HG03432 (cell line): ENCODE results near the gene DNMT3L.
A peak's percentile ranks its signal among the peaks of the same experiment; 100 is the strongest.
"Not testable (repeated sequence)": the region's sequence is repeated elsewhere in the genome, so short reads cannot be mapped to it uniquely, and the experiment has no call there.

Experiments used
- ATAC-seq: cut with Tn5 transposase; IDR thresholded peaks from one replicate; pipeline ENCODE4 v1.9.1; 2021; ENCODE audit warnings: mild to moderate bottlenecking, moderate library complexity; ENCODE audit not compliant: unreplicated experiment

The DNMT3L gene

DNA sequence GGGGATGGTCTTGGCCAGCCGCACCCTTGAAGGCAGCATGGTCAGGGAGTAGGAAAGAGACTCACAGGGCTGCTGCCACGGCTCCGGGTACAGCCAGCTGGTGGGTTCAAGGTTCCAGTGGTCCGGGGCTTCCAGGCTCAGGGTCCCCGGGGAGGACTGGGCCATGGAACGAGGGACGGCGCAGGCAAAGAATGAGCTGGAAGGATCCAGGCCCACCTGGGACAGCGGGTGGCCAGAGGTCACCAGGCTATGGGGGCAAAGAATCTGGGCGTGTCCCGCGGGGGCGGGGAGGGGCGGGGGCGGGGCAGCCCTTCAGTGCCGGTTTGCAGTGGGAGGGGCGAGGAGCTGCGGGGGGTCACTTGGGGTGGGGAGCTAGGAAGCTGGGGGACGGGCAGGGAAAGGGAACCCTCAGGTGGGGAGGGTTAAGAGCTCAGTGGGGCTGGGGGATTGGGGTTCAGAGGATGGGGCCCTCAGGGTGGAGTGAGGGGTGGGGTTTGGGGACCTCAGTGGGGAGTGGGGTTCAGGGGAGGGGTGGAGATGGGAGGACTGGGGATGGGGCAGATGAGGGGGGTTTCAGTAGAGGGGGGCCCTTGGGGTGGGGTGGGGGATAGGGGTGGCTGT is at the start of gene DNMT3L:
TSS of gene DNMT3L (minus strand) at position 223 of the 621 bp plus-strand sequence. CDS start 638 bp downstream, outside the sequence.
- ATAC-seq, result no peak

GRCh38 chr21:44310628-44311507 is 49.2 kb upstream of the DNMT3L start:
- no peak for ATAC-seq

DNA sequence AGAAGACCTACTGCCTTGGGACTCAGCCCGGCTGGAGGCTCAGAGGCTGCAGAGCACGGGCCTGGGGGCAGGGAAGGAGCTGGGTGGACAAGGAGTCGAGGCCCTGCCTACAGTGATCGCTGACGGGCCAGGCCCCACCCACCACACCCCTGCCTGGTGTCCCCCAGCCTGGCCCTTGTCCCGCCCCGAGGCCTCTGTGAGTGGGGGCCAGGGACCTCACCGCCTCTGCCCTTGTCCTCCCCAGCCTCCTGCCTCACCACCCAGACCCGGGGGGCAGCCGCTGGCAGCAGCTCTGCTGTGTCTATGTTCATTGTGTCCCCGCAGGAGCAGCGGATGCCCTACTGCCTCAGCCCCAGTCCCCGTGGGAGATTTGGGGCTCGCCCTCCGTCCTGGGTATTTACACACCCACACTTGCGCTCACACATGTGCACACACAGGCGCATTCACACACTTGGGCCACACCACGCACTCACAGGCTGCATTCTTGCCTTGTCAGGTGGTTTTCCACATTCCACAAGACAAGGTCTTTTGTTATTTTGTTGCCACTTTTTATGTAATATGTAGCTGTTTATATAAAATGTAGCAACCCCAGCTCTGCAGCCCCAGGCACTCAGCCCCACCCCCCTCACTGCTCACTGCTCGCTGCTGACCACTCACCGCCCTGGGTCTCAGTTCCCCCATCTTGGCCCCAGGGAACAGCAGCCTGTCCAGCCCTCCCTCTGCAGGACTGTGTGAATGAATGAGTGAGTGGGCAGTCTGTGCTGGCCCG is 45.4 kb upstream of the DNMT3L start:
- ATAC-seq, result no peak

DNA sequence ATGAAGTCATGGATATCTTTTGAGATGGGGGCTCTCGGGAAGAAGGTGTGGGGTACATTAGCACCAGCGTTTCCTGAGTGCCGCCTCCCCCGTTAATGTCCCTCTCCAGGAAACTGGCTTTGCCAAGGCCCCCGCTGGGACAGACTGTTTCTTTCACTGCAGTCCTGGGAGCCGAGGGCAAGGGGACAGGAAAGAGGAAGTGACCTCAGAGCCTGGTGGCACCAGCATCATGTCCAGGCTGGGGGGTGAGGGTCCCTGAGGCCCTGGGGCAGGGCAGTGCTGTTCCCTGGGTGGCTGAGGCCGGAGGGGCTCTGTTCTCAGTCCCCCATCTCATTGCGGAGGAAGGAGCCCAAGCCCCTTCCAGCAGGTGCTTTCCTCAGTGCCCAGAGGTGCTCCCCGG is 44.0 kb upstream of the DNMT3L start:
- ATAC-seq, result no peak

GRCh38 chr21:44304877-44305293 is 43.2 kb upstream of the DNMT3L start:
- ATAC-seq, result no peak

GRCh38 chr21:44304011-44304616 is 42.4 kb upstream of the DNMT3L start:
- ATAC-seq, result no peak

GRCh38 chr21:44303490-44303981 is 41.8 kb upstream of the DNMT3L start:
- no peak for ATAC-seq

DNA sequence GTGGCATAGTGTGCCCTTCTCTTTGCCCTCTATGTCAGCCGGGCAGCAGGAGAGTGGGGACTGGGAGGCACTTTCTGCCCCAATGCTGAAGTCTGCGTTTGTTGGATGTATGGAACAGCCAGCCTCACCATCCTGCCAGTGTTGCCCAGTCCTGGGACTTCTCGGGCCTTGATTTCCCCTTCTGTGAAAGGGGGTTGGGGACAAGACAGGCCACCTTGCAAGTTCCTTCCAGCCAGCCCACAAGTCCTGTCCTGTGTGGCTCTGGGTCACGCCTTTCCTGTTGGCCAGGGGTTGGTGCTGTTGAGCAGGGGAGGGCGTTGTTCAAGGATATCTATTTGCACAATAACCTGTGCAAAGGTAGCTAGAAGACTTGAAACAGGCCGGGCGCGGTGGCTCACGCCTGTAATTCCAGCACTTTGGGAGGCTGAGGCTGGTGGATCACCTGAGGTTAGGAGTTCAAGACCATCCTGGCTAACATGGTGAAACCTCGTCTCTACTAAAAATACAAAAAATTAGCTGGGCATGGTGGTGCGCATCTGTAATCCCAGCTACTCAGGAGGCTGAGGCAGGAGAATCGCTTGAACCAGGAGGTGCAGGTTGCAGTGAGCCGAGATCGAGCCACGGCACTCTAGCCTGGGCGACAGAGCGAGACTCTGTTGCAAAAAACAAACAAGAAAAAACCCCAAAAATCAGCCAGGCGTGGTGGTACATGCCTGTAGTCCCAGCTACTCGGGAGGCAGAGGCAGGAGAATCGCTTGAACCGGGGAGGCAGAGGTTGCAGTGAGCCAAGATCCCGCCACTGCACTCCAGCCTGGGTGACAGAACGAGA is 41.1 kb upstream of the DNMT3L start:
- ATAC-seq, result not testable (repeated sequence)

- ATAC-seq, result no peak
These were observed 40.3 kb upstream of the DNMT3L start for GRCh38 chr21:44301961-44302406.

DNA sequence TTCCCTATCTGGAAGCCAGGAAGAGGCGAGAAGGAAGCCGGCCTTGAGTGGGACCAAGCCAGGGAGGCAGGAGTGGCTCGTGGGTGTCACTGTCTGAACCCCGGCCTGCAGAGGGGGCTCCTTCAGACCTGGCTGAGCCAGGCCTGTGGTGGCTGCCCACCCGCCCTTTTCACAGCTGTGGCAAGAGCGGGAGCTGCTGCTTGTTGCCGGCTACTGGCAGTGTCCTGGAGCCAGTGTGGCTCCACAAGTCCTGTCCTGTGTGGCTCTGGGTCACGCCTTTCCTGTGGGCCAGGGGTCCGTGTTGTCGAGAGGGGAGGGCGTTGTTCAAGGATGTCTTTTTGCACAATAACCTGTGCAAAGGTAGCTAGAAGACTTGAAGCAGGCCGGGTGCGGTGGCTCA is 39.4 kb upstream of the DNMT3L start:
- ATAC-seq, result no peak

DNA sequence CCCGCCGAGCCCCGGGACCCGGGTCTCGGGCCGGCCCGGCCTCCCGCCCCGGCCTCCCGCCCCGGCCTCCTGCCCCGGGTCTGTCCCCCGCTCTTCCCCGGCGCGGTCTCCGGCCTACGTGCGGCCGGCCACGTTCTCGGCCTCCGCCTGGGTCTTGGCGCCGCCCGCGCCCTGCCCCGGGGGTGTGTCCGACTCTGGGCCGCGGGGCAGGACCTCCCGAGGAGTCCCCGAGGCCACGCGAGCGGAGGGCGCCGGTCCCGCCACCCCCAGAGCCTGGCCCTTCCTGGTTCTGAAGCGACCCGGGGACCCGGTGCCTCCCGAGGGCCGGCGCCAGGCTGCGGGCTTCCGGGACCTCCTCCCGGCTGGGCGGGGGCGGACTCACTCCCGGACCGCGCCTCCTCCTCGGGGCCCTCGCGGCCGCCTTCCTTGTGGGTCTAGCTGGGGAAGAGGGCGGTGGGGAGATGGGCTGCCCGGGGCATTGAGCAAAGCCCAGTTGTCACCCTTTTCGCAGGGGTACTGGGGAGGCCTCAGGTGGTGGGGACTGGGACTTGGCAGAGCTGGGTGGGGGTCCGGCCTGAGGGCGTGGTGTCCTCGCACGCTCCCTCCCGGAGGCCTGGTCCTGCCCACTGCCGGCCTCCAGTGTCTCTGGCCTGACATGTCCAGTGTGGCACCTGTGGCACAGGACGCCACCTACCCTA is 38.7 kb upstream of the DNMT3L start:
- peak; percentile 28 for ATAC-seq

GRCh38 chr21:44299458-44300261 is 38.0 kb upstream of the DNMT3L start, which contains the start of gene PFKL:
Gene PFKL, plus strand, starts transcription at chr21:44300053. Its CDS starts 53 bp downstream, at chr21:44300106.
- peak; percentile 58 for ATAC-seq

GRCh38 chr21:44299085-44299457 is 37.4 kb upstream of the DNMT3L start:
- no peak for ATAC-seq

DNA sequence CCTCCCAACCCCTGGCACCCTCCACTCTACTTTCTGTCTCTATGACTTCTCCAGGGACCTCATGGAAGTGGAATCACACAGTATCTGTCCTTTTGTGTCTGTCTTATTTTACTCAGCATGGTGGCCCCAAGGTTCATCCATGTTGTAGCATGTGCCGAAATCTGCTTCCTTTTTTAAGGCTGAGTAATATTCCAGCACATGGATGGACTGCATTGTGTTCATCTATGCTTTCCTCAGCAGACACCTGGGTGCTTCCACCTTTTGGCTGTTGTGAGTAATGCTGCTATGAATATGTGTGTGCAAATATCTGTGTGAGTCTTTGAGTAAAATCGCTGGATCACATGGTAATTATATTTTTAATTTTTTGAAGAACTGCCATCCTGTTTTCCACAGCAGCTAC is 36.6 kb upstream of the DNMT3L start:
- no peak for ATAC-seq

DNA sequence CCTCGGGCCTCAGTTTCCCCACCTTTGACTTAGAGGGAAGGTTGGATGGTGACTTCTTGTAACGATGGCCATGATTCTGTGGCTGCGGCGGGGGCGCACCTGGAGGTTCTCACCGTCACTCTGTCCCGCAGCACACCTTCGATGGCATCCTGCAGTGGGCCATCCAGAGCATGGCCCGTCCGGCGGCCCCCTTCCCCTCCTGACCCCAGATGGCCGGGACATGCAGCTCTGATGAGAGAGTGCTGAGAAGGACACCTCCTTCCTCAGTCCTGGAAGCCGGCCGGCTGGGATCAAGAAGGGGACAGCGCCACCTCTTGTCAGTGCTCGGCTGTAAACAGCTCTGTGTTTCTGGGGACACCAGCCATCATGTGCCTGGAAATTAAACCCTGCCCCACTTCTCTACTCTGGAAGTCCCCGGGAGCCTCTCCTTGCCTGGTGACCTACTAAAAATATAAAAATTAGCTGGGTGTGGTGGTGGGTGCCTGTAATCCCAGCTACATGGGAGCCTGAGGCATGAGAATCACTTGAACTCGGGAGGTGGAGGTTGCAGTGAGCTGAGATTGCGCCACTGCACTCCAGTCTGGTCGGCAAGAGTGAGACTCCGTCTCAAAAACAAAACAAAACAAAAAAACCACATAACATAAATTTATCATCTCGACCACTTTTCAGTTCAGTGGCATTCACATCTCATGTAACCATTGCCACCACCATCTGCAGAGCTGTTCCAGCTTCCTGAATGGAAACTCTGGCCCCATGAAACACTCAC is 36.0 kb upstream of the DNMT3L start:
- no peak for ATAC-seq

GRCh38 chr21:44296916-44297315 is 35.2 kb upstream of the DNMT3L start:
- ATAC-seq, result no peak

GRCh38 chr21:44296103-44296519 is 34.4 kb upstream of the DNMT3L start:
- ATAC-seq, result no peak

- no peak for ATAC-seq
These were observed 33.9 kb upstream of the DNMT3L start for GRCh38 chr21:44295646-44296045.
